DOHH2 (cell line): Measurements from ENCODE around the gene CATSPERB.

Source experiments
- H3F3A ChIP-seq: fragments of 200-600 bp; sonication (generic), shearing (Covaris generic); 2 replicates; pipeline ENCODE4 v1.6.0; 2016; ENCODE audit warnings: antibody characterized with exemption, mild to moderate bottlenecking; ENCODE audit not compliant: control insufficient read depth, insufficient read depth
- H3K27ac ChIP-seq: fragments of 200-600 bp; sonication (generic); 2 replicates; pipeline ENCODE4 v1.5.1; 2014; ENCODE audit warnings: low read depth, mild to moderate bottlenecking, low read length, moderate library complexity
- H3K27me3 ChIP-seq: fragments of 200-600 bp; sonication (generic); 2 replicates; pipeline ENCODE4 v1.6.1; 2014; ENCODE audit warnings: mild to moderate bottlenecking, low read length, mixed read lengths; ENCODE audit not compliant: control insufficient read depth
- H3K36me3 ChIP-seq: fragments of 200-600 bp; sonication (generic); 2 replicates; pipeline ENCODE4 v1.6.1; 2014; ENCODE audit warnings: mild to moderate bottlenecking, low read length, moderate library complexity, mixed read lengths; ENCODE audit not compliant: control insufficient read depth
- H3K4me1 ChIP-seq: fragments of 200-600 bp; sonication (generic); 2 replicates; pipeline ENCODE4 v1.6.1; 2014; ENCODE audit warnings: mild to moderate bottlenecking, low read length, mixed read lengths; ENCODE audit not compliant: control insufficient read depth
- H3K4me2 ChIP-seq: fragments of 200-600 bp; sonication (generic); 2 replicates; pipeline ENCODE4 v1.6.0; 2014; ENCODE audit warnings: mild to moderate bottlenecking, low read length, moderate library complexity
- H3K4me3 ChIP-seq: fragments of 200-600 bp; sonication (generic); 2 replicates; pipeline ENCODE4 v1.5.1; 2014; ENCODE audit warnings: mild to moderate bottlenecking, low read length, mixed read lengths
- H3K79me2 ChIP-seq: fragments of 200-600 bp; sonication (generic); 2 replicates; pipeline ENCODE4 v1.6.1; 2014; ENCODE audit warnings: mild to moderate bottlenecking, low read length, mixed read lengths; ENCODE audit not compliant: control insufficient read depth
- H3K9me2 ChIP-seq: fragments of 200-600 bp; sonication (generic); replicated peaks from 2 replicates; pipeline ENCODE4 v1.6.1; 2014; ENCODE audit warnings: mild to moderate bottlenecking, low read length, mixed read lengths; ENCODE audit not compliant: control insufficient read depth
- H3K9me3 ChIP-seq: fragments of 200-600 bp; sonication (generic); 2 replicates; pipeline ENCODE4 v1.6.1; 2014; ENCODE audit warnings: antibody characterized with exemption, low read length, mixed read lengths; ENCODE audit not compliant: control insufficient read depth, insufficient read depth
- H4K20me1 ChIP-seq: fragments of 200-600 bp; sonication (generic); 2 replicates; pipeline ENCODE4 v1.6.0; 2014; ENCODE audit warnings: low read depth, mild to moderate bottlenecking, antibody characterized with exemption, low read length, moderate library complexity; ENCODE audit not compliant: control insufficient read depth, insufficient read depth
- EZH2phosphoT487 ChIP-seq: fragments of 200-600 bp; sonication (generic); IDR thresholded peaks from 2 replicates; pipeline ENCODE4 v1.6.1; 2017; ENCODE audit warnings: borderline replicate concordance, mild to moderate bottlenecking, antibody characterized with exemption, low read length, moderate library complexity, mixed read lengths
- TF ChIP-seq, protein P1 (sequence below): fragments of 200-600 bp; sonication (generic); IDR thresholded peaks from one replicate; pipeline ENCODE4 v1.5.1; 2014; ENCODE audit warnings: antibody characterized with exemption, mild to moderate bottlenecking, low read depth, low read length; ENCODE audit not compliant: poor library complexity, severe bottlenecking

Gene CATSPERB, protein sequence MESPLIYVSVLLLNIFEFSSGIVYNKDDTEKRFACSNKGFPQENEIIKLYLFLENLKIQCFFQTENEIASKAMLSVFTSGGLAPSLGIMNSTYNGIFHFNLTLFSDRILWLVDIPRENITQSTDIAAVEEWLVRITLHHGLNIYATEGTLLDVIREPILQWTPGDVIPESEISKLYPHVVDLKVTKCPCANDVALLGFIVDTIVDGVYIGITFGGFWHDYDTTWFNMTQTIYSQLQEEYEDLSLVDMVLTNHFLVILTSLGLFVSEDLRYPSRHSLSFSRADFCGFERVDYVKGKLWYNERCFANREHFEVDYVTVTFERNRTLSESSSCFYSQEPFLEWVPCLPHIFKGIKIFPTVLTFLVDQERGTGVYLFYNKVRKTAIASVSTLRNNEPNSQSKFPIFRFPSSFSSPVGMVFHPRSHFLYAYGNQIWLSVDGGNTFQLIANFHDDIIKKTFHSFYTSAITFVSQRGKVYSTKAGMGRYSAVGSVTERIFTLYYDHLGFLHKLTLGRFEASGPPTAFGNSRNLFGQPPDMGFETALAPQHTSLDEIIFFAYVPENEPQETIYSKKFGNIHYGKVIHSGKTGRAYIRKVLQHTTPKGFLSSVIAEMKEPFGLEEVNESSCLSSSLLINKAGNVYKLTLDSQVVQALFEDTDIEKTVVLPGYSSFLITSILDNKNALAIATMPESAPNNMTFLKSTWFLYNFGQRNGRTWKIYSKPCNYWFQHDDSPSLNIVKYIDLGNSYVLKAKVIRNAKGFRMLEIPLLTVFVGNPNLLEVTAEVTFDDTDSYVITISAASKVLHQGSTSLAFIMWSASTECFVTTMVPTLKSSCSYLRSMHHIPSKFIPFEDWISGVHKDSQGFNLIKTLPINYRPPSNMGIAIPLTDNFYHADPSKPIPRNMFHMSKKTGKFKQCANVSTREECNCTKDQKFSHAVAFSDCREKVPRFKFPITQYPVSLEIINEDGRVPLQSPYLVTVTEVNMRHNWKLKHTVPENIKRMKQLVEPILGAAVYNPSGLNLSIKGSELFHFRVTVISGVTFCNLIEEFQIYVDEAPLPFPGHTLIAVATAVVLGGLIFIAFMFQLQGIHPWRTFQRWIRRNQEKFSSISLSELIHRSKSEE

DNA sequence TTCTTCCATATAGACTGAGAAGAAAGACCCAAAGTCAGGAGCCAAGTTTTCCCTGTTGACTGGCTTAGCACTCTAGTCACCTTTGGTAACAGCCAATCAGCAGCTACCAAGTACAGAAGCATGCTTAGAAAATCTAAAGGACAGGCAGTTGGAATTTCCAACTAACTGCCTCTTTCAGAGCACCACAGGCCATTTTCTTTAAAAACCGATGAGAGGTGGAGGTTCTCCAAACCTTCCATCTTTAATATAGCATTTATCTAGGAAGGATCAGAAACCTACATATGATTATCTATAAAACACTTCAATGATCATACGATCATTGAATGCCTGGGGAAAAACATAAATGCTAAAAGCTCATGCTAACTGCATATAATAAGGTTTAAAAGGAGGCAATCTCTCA is at the start of gene CATSPERB:
Gene CATSPERB (minus strand): TSS at position 101 of the 400 bp plus-strand sequence. CDS start 2,607 bp downstream, outside the sequence.
- H3K4me1 ChIP-seq = no peaks in the 10 kb centered on the region
- H3K79me2 ChIP-seq = no peaks in the 10 kb centered on the region
- no peaks in the 10 kb centered on the region for H3K36me3 ChIP-seq
- H4K20me1 ChIP-seq = no peaks in the 10 kb centered on the region
- TF ChIP-seq EZH2phosphoT487 = no peak
- TF ChIP-seq, protein P1, sequence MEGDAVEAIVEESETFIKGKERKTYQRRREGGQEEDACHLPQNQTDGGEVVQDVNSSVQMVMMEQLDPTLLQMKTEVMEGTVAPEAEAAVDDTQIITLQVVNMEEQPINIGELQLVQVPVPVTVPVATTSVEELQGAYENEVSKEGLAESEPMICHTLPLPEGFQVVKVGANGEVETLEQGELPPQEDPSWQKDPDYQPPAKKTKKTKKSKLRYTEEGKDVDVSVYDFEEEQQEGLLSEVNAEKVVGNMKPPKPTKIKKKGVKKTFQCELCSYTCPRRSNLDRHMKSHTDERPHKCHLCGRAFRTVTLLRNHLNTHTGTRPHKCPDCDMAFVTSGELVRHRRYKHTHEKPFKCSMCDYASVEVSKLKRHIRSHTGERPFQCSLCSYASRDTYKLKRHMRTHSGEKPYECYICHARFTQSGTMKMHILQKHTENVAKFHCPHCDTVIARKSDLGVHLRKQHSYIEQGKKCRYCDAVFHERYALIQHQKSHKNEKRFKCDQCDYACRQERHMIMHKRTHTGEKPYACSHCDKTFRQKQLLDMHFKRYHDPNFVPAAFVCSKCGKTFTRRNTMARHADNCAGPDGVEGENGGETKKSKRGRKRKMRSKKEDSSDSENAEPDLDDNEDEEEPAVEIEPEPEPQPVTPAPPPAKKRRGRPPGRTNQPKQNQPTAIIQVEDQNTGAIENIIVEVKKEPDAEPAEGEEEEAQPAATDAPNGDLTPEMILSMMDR = no peak
- H3K4me3 ChIP-seq = no peak within 1 kb of the TSS
- H3K27ac ChIP-seq = no peak within 1 kb of the TSS
- no peak within 1 kb of the TSS for H3K4me2 ChIP-seq
- H3K9me2 ChIP-seq = no peaks in the 10 kb centered on the region
- H3K27me3 ChIP-seq = no peaks in the 10 kb centered on the region
- no peaks in the 10 kb centered on the region for H3K9me3 ChIP-seq
- H3F3A ChIP-seq = no peaks in the 10 kb centered on the region

DNA sequence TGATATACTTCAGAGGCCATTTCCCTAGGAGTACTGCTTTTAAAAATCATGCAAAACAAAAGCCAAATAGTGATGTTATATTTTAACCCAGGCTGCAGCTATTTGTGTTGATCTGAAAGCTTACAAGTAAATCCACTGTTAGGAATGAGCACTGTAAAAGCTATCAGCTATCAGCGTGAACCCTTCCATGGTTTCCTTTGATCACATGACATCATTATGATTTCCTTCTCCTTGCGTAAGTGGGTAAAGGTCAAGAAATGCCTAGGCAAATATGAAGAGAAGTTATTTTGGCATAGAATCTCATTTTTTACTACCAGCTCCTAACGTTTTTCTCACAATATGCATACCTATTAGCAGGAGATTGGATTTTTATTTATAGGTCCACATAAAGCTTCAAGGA is 48.6 kb upstream of the CATSPERB start:
- no peak overlapping the region for H3K4me3 ChIP-seq
- H3K9me3 ChIP-seq = no peaks in the 10 kb centered on the region
- H4K20me1 ChIP-seq = no peaks in the 10 kb centered on the region
- H3K27ac ChIP-seq = no peak overlapping the region
- TF ChIP-seq, protein P1 = no peak
- TF ChIP-seq EZH2phosphoT487 = no peak
- H3K36me3 ChIP-seq = no peaks in the 10 kb centered on the region
- H3K9me2 ChIP-seq = no peaks in the 10 kb centered on the region
- no peak overlapping the region for H3K4me2 ChIP-seq
- H3K27me3 ChIP-seq = peaks cover 19% of the 10 kb centered on the region
- H3K79me2 ChIP-seq = no peaks in the 10 kb centered on the region
- no peaks in the 10 kb centered on the region for H3K4me1 ChIP-seq
- no peaks in the 10 kb centered on the region for H3F3A ChIP-seq

DNA sequence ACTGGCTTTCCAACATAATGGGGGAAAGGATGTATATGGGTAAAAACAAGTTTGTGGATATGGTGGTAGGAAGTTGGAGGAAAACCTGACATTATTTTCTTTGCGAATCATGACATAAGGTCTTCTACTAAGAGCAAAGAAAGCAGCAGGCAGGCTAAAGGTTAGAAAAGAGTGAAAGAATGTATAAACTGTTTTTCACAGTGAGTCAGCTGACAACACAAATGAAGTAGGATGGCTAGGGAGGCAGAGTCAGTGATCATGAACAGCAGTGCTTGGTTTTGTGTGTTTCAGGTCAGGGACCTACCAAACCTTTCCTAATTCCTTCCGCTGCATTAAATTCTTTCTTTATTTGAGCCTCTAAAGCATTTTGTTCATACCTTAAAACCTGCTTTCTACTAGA is 46.3 kb upstream of the CATSPERB start:
- TF ChIP-seq, protein P1 = no peak
- TF ChIP-seq EZH2phosphoT487 = no peak
- H3K9me3 ChIP-seq = no peaks in the 10 kb centered on the region
- no peaks in the 10 kb centered on the region for H3K36me3 ChIP-seq
- no peak overlapping the region for H3K4me2 ChIP-seq
- peaks cover 7% of the 10 kb centered on the region for H3K4me1 ChIP-seq
- H3K9me2 ChIP-seq = no peaks in the 10 kb centered on the region
- H3F3A ChIP-seq = no peaks in the 10 kb centered on the region
- no peaks in the 10 kb centered on the region for H4K20me1 ChIP-seq
- H3K79me2 ChIP-seq = no peaks in the 10 kb centered on the region
- H3K27me3 ChIP-seq = peaks cover 14% of the 10 kb centered on the region
- H3K27ac ChIP-seq = no peak overlapping the region
- H3K4me3 ChIP-seq = no peak overlapping the region
